Measurements from ENCODE around the gene CNTROB.

CNTROB gene

GRCh38 chr17:7987112-7987893, 55.3 kb downstream of the CNTROB start:
- DNase-seq (ENCODE audit: low spot score), result no peak

DNA sequence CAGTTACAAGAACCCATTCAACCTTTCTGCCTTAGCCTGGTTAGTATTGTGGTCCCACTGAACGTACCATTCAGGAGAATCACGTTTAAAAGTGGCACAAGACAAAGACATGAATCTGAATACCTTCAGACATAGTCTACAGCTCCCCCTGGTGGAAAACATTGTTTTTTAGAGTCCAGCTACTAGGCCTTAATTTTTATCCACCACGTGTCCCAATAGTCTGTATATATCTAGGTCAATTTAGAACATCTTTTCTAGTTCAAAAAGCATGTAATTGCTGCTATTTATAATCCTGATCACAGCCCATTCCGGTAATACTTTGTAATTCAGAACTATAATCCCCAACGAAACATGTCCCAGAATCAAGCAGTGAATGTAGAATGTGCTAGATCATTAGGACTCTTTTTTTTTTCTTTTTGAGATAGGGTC, 56.8 kb downstream of the CNTROB start:
- peak; percentile 85 for DNase-seq (ENCODE audit: low spot score)

- DNase-seq (ENCODE audit: low spot score), result peak; percentile 85
These were observed 58.0 kb downstream of the CNTROB start for GRCh38 chr17:7989781-7990655.

GRCh38 chr17:7992516-7992915, 60.5 kb downstream of the CNTROB start:
- no peak for DNase-seq (ENCODE audit: low spot score)

GRCh38 chr17:7992924-7993323, 60.9 kb downstream of the CNTROB start:
- no peak for DNase-seq (ENCODE audit: low spot score)

GRCh38 chr17:7993972-7994589, 62.1 kb downstream of the CNTROB start:
- no peak for DNase-seq (ENCODE audit: low spot score)

DNA sequence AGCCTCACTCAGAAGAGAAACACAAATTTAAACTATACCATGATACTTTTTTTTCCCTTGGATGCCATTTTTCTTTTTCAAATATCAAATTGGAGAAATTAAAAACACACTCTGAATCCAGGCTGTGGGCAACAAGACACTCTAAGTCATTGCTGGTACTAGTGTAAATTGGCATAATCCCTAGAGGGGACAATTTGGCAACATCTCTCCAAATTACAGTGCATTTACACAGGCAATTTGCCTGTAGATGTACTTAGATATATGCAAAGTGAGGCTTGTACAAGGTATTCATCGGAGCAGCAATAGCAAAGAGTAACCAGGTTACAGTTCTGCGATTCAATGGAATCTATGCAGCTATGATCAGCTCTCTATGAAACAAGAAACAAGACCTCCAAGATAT, 63.7 kb downstream of the CNTROB start:
- DNase-seq (ENCODE audit: low spot score), result no peak

DNA sequence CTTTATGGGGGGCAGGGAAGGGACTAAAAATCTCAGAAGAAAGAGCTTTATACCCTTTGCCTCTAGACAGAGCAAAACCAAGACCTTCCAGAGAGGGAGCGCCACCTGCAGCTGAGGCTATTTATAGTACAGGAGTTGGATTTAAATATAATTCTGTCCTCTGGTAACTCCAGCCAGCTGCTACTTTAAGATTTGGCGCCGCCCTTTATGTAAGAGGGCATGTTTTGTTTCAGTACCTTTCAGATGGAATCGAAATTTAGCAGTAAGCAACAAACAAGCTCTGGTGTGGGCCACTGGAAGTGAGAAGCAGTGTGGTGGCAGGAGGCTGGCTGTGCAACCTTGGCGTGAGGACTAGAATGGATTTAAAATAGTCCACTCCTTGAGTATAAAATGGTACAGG, 65.2 kb downstream of the CNTROB start:
- peak; percentile 62 for DNase-seq (ENCODE audit: low spot score)

Small RNA genes within 50 kb of the gene (small RNA-seq; reads per million reads assigned to genes)
- gene SCARNA21, result 23.0 to 31.1 reads per million in 2 experiments
